T-helper 17 cell (primary cell): ENCODE data around the gene UBALD1. TPM values are rescaled to one million over a fixed set of nuclear protein-coding genes. Genes with fewer than 3 reads are reported as not detected.

ENCODE experiments used
- ATAC-seq: fragments of 150-1000 bp; cut with Tn5 transposase; 2 replicates; pipeline ENCODE4 v1.10.0; 2021; ENCODE audit warnings: mild to moderate bottlenecking, moderate library complexity
- DNase-seq, 3 donors: peaks; one replicate each; pipeline versions ENCODE4 v3.0.0 to v3.0.0-alpha.2; 2020 to 2021
- H3K9me3 ChIP-seq: one replicate; pipeline ENCODE4 v1.7.0; 2013; ENCODE audit warnings: low read length, mild to moderate bottlenecking; ENCODE audit not compliant: control insufficient read depth, poor library complexity, severe bottlenecking
- H3K27ac Mint-ChIP-seq: one replicate; pipeline ENCODE4 v1.8.0; 2022; ENCODE audit warnings: mild to moderate bottlenecking, moderate library complexity, mixed read lengths
- H3K27me3 Mint-ChIP-seq: one replicate; pipeline ENCODE4 v1.8.0; 2022; ENCODE audit warnings: mixed read lengths
- H3K36me3 Mint-ChIP-seq: one replicate; pipeline ENCODE4 v1.8.0; 2022; ENCODE audit warnings: low read depth, mixed read lengths
- H3K4me1 Mint-ChIP-seq: one replicate; pipeline ENCODE4 v1.8.0; 2022; ENCODE audit warnings: mild to moderate bottlenecking, mixed read lengths
- H3K4me3 Mint-ChIP-seq: one replicate; pipeline ENCODE4 v1.8.0; 2022; ENCODE audit warnings: mild to moderate bottlenecking, moderate library complexity, mixed read lengths
- total RNA-seq, 4 donors: library from RNA in 2 of 4; stranded (reverse) in 2 of 4; gene quantifications; one replicate each; pipeline ENCODE4 v1.2.3 and lab custom pipeline; 2022 to 2026

The UBALD1 gene
- total RNA-seq (10 to 100 TPM; 25.8 to 26.6 TPM), total RNA-seq (lab: John Stamatoyannopoulos, UW) (14.9 to 17.4 reads per million in 2 donors)

DNA sequence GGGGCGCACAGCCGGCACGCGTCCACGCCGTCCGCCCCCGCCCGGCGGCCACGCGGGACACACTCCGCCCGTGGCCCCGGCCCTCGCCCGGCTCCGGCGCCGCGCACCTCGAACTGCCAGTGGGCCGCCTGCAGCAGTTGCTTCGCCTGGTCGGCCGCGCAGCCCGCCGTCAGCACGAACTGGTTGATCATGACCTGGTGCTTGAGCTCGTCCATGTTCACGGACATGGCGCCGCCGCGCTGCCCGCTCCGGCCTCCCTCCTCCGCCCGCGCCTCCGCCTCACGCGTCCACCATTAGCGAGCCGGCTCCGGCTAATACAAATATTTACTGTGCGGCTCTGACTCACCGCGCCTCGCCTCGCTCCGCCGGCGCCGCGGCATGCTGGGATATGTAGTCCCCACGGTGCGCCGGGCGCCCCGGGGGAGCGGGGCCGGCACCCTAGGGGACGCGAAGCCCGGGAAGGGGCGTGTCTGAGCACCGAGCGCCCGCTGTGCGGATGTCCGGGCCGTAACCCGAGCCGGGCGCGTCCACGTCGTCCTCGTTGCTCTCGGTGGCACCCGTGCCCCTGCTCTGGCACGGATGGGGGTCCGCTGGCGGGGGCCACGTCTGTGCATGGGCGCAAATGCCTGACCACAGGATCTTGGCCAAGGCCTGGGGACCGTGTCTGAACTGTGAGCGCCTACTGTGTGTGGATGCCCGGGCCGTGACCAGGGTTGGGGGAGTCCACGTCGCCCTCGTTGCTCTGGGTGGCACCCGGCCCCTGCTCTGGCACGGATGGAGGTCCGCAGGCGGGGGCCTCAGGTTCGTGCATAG, at the start of gene UBALD1:
Gene UBALD1, minus strand, starts transcription at position 318 of the 813 bp plus-strand sequence. Its CDS starts 91 bp downstream, at position 227.
- Mint-ChIP-seq H3K27ac (peak within 1 kb of the TSS; percentile 92), H3K4me3 (peak within 1 kb of the TSS; percentile 97), H3K4me1 (peaks cover 14% of the 10 kb centered on the region), H3K27me3 (no peaks in the 10 kb centered on the region), H3K36me3 (peaks cover 2% of the 10 kb centered on the region)
- DNase-seq, result peak; percentile 66 to 78 (median 71)
- peak; percentile 48 for ATAC-seq
- no peaks in the 10 kb centered on the region for H3K9me3 ChIP-seq

DNA sequence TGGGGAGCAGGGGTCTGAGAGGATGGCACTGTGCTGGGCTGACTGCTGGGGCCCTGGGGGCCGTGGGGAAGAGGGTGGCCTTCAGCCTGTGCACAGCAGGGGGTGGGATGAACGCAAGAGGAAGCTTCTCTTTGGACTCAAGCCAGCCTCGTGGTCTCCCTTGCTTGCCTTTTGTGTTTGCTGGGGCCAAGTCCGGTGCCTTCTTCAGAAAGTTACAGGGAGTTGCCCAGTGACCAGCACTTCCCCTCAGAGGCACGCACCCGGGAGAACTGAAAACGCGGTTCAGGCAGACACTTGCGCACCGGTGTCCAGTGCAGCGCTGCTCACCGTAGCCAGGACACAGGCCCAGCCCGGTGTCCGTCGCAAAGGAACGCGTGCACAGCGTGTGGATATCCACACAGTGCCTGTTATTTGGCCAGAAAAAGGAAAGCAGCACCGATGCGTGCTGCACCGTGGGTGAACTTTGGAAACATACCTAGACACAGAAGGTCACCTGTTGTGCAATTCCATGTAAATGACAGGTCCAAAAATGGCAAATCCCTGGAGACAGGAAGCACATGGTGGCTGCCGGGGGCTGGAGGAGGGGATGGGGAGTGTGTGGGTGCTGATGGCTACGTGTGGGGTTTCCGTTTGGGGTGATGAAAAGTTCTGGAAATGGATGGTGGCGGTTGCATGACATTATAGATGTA, 49.2 kb upstream of the UBALD1 start:
- H3K4me3 Mint-ChIP-seq, result peak overlapping the region; percentile 75
- no peak for DNase-seq
- H3K27me3 Mint-ChIP-seq, result no peaks in the 10 kb centered on the region
- H3K4me1 Mint-ChIP-seq, result peaks cover 43% of the 10 kb centered on the region
- H3K27ac Mint-ChIP-seq, result peak overlapping the region; percentile 93
- ATAC-seq, result no peak
- H3K9me3 ChIP-seq, result no peaks in the 10 kb centered on the region
- no peaks in the 10 kb centered on the region for H3K36me3 Mint-ChIP-seq

DNA sequence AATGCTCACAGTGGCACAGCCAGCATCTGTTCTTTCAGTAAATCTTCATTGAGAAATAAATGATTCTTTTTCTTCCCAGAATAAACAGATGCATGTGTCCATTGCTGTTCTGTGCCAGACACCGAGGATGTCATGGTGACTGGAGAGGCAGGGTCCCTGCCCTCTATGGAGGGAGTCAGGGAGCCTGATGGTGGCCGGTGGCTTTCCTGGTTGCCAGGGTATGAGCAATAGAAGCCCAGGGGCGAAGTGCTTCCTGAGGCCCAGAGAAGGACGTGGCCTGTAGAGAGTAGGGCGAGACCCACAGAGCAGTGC, 48.7 kb upstream of the UBALD1 start:
- no peaks in the 10 kb centered on the region for H3K9me3 ChIP-seq
- DNase-seq (no peak), ATAC-seq (no peak)
- H3K4me3 Mint-ChIP-seq, result no peak overlapping the region
- peaks cover 45% of the 10 kb centered on the region for H3K4me1 Mint-ChIP-seq
- no peaks in the 10 kb centered on the region for H3K27me3 Mint-ChIP-seq
- H3K36me3 Mint-ChIP-seq, result no peaks in the 10 kb centered on the region
- H3K27ac Mint-ChIP-seq, result peak overlapping the region; percentile 93

DNA sequence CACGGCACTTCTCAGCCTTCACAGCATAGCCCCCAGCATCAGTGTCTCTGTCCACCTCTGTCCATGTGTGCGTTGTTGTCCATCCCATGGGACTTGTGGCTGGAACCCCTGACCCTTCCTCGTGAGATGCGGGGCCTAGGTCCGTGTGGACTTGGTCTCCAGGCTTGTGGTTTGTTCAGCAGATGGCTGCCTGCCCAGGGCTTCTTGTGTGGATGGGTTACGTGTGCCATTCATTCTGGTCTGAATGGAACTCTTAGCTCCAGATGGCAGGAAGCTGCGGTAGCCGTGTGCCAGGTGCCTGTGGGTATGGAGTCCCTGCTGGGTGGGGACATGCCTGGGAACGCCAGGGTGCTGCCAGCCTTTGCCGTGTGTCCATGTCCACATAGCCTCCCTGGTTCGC, 47.0 kb upstream of the UBALD1 start:
- ATAC-seq (no peak), DNase-seq (no peak)
- Mint-ChIP-seq H3K27ac (peak overlapping the region; percentile 86), H3K36me3 (no peaks in the 10 kb centered on the region), H3K4me1 (peaks cover 45% of the 10 kb centered on the region), H3K4me3 (no peak overlapping the region), H3K27me3 (no peaks in the 10 kb centered on the region)
- no peaks in the 10 kb centered on the region for H3K9me3 ChIP-seq

DNA sequence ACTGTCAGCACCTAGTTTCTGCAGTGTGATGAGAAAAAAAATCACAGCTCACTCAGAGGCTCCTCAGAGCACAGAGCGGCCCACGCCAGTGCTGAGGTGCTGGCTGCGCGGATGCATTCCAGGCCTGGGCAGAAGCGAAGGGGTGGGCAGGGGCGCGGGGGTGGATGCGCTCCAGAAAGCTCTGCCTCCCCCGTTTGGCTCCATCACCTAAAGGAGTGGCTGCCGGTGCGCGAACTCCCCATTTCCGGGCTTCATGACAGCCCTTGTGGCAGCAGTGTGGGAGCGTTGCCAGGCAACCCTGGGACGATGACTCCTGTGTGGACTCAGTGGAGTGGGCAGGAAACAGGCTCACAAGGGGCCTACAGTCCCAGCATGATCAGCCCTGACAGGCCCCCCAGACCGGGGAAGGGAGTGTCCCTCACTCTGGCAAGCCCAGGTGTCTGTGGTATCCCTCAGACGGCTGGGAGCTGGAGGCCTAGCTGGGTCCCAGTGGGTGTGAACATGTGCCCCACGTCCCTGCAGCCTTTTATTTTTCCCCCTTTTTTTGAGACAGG, 45.8 kb upstream of the UBALD1 start:
- Mint-ChIP-seq H3K4me3 (peak overlapping the region; percentile 73), H3K4me1 (peaks cover 36% of the 10 kb centered on the region), H3K27ac (peak overlapping the region; percentile 86), H3K27me3 (no peaks in the 10 kb centered on the region), H3K36me3 (no peaks in the 10 kb centered on the region)
- DNase-seq, result peak; percentile 33 to 54 (median 34)
- ATAC-seq, result peak; percentile 71
- H3K9me3 ChIP-seq, result no peaks in the 10 kb centered on the region

DNA sequence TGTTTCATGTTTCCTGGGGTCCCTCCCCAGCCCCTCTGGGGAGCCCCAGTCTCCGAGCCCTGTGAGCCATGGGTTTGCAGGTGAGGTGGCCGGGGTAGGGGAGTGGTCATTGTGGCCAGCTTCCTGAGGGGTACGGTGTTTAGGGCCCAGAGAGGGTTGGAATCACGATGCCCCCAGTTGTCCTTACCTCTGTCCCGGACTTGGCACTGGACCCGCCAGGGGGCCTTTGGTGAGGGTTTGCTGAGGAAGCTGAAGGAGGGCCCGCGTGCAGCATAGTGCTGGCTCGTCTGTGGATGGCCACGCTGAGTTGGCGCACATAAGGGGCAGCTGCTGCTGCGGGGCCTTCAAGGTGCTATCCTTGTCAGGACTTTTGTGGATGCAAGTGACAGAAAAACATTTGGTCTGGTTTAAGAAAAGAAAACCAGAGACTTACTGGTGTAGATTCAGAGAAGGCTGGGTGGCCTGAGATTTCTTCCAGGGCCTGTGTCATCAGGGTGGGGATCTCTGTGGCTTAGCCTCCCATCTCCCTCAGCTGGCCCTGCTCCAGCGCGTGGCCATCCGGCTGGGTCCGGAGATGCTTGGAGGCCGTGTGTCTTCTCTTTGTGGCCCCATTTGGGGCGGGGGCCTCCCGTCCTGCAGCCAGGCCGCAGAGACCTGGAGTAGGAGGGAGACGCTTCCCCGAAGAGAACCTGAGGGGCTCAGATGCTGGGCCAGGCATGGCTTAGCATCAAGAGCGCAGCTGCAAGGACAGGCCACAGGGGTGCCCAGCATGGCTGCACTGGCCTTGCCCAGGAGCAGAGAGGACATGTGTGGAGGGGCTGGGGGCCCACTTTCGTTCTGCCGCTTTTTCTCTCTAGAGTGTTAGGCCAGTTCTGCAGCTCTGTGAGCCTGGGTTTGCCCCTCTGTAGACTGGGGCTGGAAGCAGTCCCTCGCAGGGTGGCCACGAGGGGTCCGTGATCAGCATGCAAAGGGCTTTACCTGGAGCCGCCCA, 45.0 kb upstream of the UBALD1 start:
- H3K27me3 Mint-ChIP-seq, result no peaks in the 10 kb centered on the region
- peak overlapping the region; percentile 86 for H3K27ac Mint-ChIP-seq
- peak overlapping the region; percentile 73 for H3K4me3 Mint-ChIP-seq
- H3K36me3 Mint-ChIP-seq, result no peaks in the 10 kb centered on the region
- DNase-seq, result no peak
- peaks cover 28% of the 10 kb centered on the region for H3K4me1 Mint-ChIP-seq
- no peaks in the 10 kb centered on the region for H3K9me3 ChIP-seq
- peak; percentile 1 for ATAC-seq

DNA sequence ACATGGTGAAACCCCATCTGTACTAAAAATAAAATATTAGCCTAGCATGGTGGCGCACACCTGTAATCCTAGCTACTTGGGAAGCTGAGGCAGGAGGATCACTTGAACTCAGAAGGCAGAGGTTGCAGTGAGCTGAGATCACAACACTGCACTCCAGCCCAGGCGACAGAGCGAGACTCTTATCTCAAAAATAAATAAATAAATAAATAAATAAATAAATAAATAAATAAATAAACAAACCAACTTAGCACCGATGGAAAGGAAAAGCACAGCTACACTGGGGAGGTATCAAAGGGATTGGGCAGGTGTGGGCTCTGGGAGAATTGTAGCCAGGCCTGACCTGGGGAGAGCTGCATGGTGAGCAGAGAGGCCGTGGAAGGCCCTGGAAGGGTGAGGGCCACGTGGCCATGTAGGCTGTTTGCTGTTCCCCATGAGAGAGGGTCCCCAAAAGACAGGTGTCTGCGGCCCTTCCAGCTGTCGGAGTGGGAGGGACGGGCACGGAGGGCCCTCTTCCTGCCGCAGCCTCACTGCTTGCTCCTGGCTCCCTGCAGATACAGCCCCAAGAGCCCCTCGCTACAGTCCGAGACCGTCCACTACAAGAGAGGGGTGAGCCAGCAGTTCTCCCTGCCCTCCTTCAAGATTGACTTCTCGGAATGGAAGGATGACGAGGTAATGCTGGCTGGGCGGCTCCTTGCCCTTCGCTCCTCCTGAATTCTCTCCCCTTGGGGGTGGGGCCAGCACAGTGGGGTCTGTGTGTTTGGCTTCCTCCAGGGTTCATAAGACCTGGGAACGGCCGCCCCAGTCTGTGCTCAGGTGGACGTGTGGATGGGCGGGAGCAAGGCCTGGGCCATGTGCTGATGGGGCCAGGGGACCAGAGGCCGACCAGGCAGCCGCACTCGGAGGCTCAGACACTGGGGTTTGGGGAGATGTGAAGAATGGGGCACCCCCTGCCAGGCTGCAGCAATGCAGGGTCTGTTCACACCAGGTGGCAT, 42.3 kb upstream of the UBALD1 start:
- Mint-ChIP-seq H3K27ac (no peak overlapping the region), H3K27me3 (no peaks in the 10 kb centered on the region), H3K4me1 (peaks cover 16% of the 10 kb centered on the region), H3K36me3 (no peaks in the 10 kb centered on the region), H3K4me3 (no peak overlapping the region)
- no peak for ATAC-seq
- no peaks in the 10 kb centered on the region for H3K9me3 ChIP-seq
- no peak for DNase-seq

DNA sequence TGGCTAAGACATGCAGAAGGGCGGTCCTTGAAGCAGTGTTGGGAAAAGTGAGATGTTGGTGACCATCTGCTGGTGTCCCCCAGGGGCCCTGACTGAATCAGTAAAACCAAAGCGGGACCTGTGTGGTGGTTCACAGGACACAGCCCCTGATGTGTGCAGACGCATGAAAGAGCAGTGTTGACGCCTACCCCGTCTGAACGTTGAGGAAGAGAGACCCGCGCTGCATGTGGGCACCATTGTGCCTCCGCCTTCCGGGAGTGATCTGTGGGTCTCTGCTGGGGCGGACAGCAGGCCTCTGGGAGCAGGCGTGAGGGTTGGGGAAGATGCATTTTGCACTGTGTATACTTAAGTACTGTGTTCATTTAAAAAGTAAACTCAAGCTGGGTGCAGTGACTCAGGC, 41.5 kb upstream of the UBALD1 start:
- Mint-ChIP-seq H3K4me3 (no peak overlapping the region), H3K36me3 (no peaks in the 10 kb centered on the region), H3K4me1 (peaks cover 16% of the 10 kb centered on the region), H3K27ac (no peak overlapping the region), H3K27me3 (no peaks in the 10 kb centered on the region)
- no peaks in the 10 kb centered on the region for H3K9me3 ChIP-seq
- ATAC-seq (no peak), DNase-seq (no peak)

DNA sequence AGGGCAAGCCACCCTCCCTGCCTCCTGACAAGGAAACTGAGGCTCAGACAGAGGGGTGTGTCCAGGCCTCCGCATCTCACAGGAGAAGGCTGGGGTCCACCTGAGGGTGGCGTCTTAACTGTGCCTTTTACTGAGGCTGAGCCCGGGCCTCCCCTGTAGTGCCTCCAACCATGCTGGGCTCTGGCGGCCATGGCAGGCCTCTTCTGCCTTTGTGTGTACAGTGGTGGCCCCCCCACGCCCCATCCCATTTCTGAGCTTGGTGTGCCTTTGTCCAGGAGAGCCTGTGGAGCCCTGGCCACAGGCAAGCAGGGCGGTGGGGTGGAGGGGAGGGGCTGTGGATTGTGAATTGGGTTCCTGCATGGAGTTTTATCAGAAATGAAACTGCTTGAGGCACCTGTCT, 41.1 kb upstream of the UBALD1 start:
- ATAC-seq (no peak), DNase-seq (no peak)
- Mint-ChIP-seq H3K36me3 (no peaks in the 10 kb centered on the region), H3K4me1 (peaks cover 13% of the 10 kb centered on the region), H3K4me3 (no peak overlapping the region), H3K27ac (no peak overlapping the region), H3K27me3 (no peaks in the 10 kb centered on the region)
- H3K9me3 ChIP-seq, result no peaks in the 10 kb centered on the region

DNA sequence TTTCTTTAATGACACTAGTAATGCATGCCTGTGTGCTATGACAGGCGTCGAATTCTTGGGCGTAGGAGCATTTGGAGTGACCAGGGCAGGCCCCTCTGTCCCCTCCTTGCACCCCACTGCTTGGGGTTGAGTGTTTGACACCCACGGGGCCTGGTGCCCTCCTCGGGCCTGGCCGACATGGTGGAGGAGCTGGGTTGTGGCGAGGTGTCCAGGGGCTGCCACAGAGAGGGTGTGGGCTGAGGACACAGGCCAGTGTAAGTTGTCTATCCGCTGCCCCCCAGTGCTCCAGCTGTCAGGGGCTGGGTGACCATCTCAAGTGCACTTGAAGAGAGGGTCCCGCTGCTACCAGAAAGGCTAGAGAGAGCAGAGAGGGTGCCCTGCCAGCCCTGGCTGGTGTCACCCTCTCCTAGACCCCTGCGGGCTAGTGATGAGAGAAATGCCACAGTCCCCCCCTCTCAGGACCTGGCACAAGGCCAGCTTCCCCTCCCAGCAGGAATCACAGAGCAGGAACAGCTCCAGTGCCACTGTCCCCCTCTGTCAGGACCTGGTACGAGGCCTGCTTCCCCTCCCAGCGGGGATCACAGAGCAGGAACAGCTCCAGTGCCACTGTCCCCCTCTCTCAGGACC, 40.4 kb upstream of the UBALD1 start:
- no peak for DNase-seq
- H3K9me3 ChIP-seq, result no peaks in the 10 kb centered on the region
- no peaks in the 10 kb centered on the region for H3K36me3 Mint-ChIP-seq
- H3K4me3 Mint-ChIP-seq, result no peak overlapping the region
- peaks cover 10% of the 10 kb centered on the region for H3K4me1 Mint-ChIP-seq
- no peak overlapping the region for H3K27ac Mint-ChIP-seq
- no peaks in the 10 kb centered on the region for H3K27me3 Mint-ChIP-seq
- ATAC-seq, result no peak

DNA sequence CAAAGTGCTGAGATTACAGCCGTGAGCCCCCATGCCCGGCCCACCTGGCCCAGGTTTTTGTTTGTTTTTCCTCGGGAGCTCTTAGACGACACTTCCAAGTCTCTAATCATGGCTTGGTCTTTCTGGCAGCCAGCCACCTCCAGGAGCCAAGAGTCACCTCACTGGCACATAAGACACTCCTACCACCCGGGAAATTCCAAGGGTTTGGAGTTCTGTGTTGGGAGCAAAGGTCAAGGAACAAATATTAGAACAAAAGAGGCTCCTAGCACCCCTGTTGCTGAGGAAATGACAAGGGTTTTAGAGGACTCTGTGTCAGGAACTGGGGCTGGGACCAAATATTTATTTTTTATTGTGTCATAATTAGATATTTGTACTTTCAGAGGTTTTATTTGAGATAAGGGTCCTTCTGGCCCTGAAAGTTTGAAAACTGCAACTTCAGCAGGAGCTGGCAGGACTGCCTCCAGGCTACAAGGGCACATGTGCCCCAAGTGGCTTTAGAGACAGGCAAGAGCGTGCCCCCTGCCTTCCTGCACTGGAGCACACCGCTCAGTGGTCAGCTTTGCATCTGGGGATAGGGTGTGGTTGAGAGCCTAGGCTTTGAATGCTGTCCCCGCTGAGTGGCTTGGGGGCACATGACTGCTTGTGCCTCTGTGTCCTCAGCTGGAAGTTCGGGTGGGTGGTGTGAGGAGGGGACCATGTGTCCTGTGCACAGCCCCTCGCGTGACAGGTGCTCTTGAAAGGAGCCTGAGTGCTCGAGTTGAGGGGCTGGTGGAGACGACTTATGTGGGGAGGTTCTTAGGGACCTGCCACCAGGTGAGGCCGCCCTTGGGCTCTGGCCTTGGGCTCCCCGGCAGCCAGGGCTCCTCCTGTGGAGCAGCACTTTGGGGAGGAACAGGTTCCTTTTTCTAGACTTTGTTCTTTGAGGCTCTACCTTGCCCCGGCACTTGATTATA, 39.6 kb upstream of the UBALD1 start:
- Mint-ChIP-seq H3K27ac (no peak overlapping the region), H3K4me1 (peaks cover 12% of the 10 kb centered on the region), H3K4me3 (no peak overlapping the region), H3K27me3 (no peaks in the 10 kb centered on the region), H3K36me3 (no peaks in the 10 kb centered on the region)
- no peaks in the 10 kb centered on the region for H3K9me3 ChIP-seq
- ATAC-seq, result no peak
- DNase-seq, result no peak
